HepG2 (cell line): ENCODE measurements around the gene CC2D1A. TPM values are rescaled to one million over a fixed set of nuclear protein-coding genes. Genes with fewer than 3 reads are reported as not detected.

Experiments
- ARID2 ChIP-seq: sonication (generic); formaldehyde crosslinking; IDR thresholded peaks from 2 replicates; pipeline ENCODE4 v1.8.1; 2022; ENCODE audit warnings: mild to moderate bottlenecking, missing genetic modification reagents, borderline replicate concordance
- CBX5 ChIP-seq: sonication (generic); formaldehyde crosslinking; IDR thresholded peaks from 2 replicates; pipeline ENCODE4 v1.4.0; 2020; ENCODE audit warnings: missing genetic modification reagents, borderline replicate concordance
- FOXA3 ChIP-seq: IDR thresholded peaks from 2 replicates; pipeline ENCODE4 v1.6.1; 2016; ENCODE audit warnings: missing genetic modification reagents, missing compliant biosample characterization
- GABPA ChIP-seq, 2 experiments: IDR thresholded peaks; 2 replicates each; pipeline ENCODE4 v1.6.1; 2011 to 2016; ENCODE audit warnings: low read depth in 2 of 2, low read length in 1 of 2, missing biosample characterization in 1 of 2, missing genetic modification characterization in 1 of 2
- HCFC1 ChIP-seq: fragments of 150-350 bp; IDR thresholded peaks from 2 replicates; pipeline ENCODE4 v1.6.1; 2014; ENCODE audit warnings: low read depth, low read length
- IKZF1 ChIP-seq: fragments of 450-650 bp; IDR thresholded peaks from 2 replicates; pipeline ENCODE4 v1.7.1; 2016
- KAT2B ChIP-seq: fragments of 150-350 bp; IDR thresholded peaks from 2 replicates; pipeline ENCODE4 v1.6.1; 2014; ENCODE audit warnings: low read depth, low read length, borderline replicate concordance
- KDM5B ChIP-seq: sonication (generic); formaldehyde crosslinking; IDR thresholded peaks from 2 replicates; pipeline ENCODE4 v1.4.0; 2020; ENCODE audit warnings: missing genetic modification reagents, mild to moderate bottlenecking, borderline replicate concordance
- MAF1 ChIP-seq: sonication (generic); formaldehyde crosslinking; IDR thresholded peaks from 2 replicates; pipeline ENCODE4 v1.5.0; 2020; ENCODE audit warnings: missing genetic modification reagents, borderline replicate concordance
- NFE2 ChIP-seq: sonication (generic); formaldehyde crosslinking; IDR thresholded peaks from 2 replicates; pipeline ENCODE4 v1.4.0; 2020; ENCODE audit warnings: missing genetic modification reagents
- NR2F1 ChIP-seq, 2 experiments: fragments of 450-650 bp in 1 of 2; formaldehyde crosslinking in 1 of 2; IDR thresholded peaks; 2 replicates each; pipeline versions ENCODE4 v1.5.0 to v1.6.1; 2016 to 2020; ENCODE audit warnings: mild to moderate bottlenecking in 1 of 2, missing compliant biosample characterization in 1 of 2, missing genetic modification reagents in 1 of 2, moderate library complexity in 1 of 2
- SOX13 ChIP-seq, 3 experiments: fragments of 450-650 bp in 1 of 3; sonication (generic) in 1 of 3; formaldehyde crosslinking in 1 of 3; IDR thresholded peaks in 2 of 3; conservative IDR thresholded peaks in 1 of 3; 2 replicates each; pipeline versions ENCODE4 v1.5.0 to v1.6.1; 2016 to 2020; ENCODE audit warnings: antibody characterized with exemption in 1 of 3, mild to moderate bottlenecking in 1 of 3, missing compliant biosample characterization in 1 of 3, missing genetic modification reagents in 1 of 3, moderate library complexity in 1 of 3
- TBP ChIP-seq: sonication (generic); formaldehyde crosslinking; IDR thresholded peaks from 2 replicates; pipeline ENCODE4 v1.5.0; 2020; ENCODE audit warnings: missing genetic modification reagents
- TFAP4 ChIP-seq: sonication (generic); IDR thresholded peaks from 2 replicates; pipeline ENCODE4 v1.6.1; 2016; ENCODE audit warnings: low read depth, borderline replicate concordance
- TFDP2 ChIP-seq: sonication (generic); formaldehyde crosslinking; IDR thresholded peaks from 2 replicates; pipeline ENCODE4 v1.4.0; 2020; ENCODE audit warnings: missing genetic modification reagents
- ZBTB39 ChIP-seq: sonication (generic); formaldehyde crosslinking; IDR thresholded peaks from 2 replicates; pipeline ENCODE4 v1.5.0; 2020; ENCODE audit warnings: missing genetic modification reagents
- ZNF326 ChIP-seq: sonication (generic); formaldehyde crosslinking; IDR thresholded peaks from 2 replicates; pipeline ENCODE4 v1.4.0; 2020; ENCODE audit warnings: missing genetic modification reagents, borderline replicate concordance
- ZNF329 ChIP-seq: sonication (generic); formaldehyde crosslinking; IDR thresholded peaks from 2 replicates; pipeline ENCODE4 v1.9.0; 2021; ENCODE audit warnings: low read depth, mild to moderate bottlenecking, missing genetic modification reagents
- ZNF354B ChIP-seq: sonication (generic); formaldehyde crosslinking; IDR thresholded peaks from 2 replicates; pipeline ENCODE4 v1.8.0; 2022; ENCODE audit warnings: mild to moderate bottlenecking, missing genetic modification reagents
- ZNF543 ChIP-seq: sonication (generic); formaldehyde crosslinking; IDR thresholded peaks from 2 replicates; pipeline ENCODE4 v1.4.0; 2020; ENCODE audit warnings: mild to moderate bottlenecking, missing genetic modification reagents
- ZNF777 ChIP-seq: sonication (generic); formaldehyde crosslinking; IDR thresholded peaks from 2 replicates; pipeline ENCODE4 v1.4.0; 2020; ENCODE audit warnings: missing genetic modification reagents
- ZNF850 ChIP-seq: sonication (generic); formaldehyde crosslinking; conservative IDR thresholded peaks from 2 replicates; pipeline ENCODE4 v1.9.0; 2021; ENCODE audit warnings: mild to moderate bottlenecking, missing genetic modification reagents
- polyA plus RNA-seq, 8 experiments: library from polyadenylated mRNA; depleted of rRNA in 3 of 8; stranded (reverse) in 7 of 8; unstranded in 1 of 8; fragments of >200 nt; fragmentation: Illumina TruSeq in 4 of 8; extraction: Trizol in 4 of 8; gene quantifications; 2 replicates each; pipeline versions ENCODE4 v1.2.1 to v1.2.3, GENCODE V29; 2011 to 2016; ENCODE audit warnings: low read depth in 4 of 8, missing spikeins in 1 of 8, mixed read lengths in 1 of 8; ENCODE audit not compliant: insufficient read depth in 1 of 8
- total RNA-seq, 5 experiments: library from RNA; depleted of rRNA; stranded (reverse); fragments of >200 nt; fragmentation: Illumina TruSeq; extraction: Trizol; gene quantifications; 2 replicates each; pipeline ENCODE4 v1.2.3, GENCODE V29; 2016; ENCODE audit warnings: low read depth in 1 of 5
- TF ChIP-seq, protein P1 (sequence below): IDR thresholded peaks from 2 replicates; pipeline ENCODE4 v1.6.1; 2016; ENCODE audit warnings: missing biosample characterization, missing genetic modification reagents, low read depth

CC2D1A gene
- total and polyA plus RNA-seq, 2 of the 13 experiments (the other 11 are each of a cell fraction or from before 2014, with no cell fraction given) = 9.7 to 11.5 TPM

DNA sequence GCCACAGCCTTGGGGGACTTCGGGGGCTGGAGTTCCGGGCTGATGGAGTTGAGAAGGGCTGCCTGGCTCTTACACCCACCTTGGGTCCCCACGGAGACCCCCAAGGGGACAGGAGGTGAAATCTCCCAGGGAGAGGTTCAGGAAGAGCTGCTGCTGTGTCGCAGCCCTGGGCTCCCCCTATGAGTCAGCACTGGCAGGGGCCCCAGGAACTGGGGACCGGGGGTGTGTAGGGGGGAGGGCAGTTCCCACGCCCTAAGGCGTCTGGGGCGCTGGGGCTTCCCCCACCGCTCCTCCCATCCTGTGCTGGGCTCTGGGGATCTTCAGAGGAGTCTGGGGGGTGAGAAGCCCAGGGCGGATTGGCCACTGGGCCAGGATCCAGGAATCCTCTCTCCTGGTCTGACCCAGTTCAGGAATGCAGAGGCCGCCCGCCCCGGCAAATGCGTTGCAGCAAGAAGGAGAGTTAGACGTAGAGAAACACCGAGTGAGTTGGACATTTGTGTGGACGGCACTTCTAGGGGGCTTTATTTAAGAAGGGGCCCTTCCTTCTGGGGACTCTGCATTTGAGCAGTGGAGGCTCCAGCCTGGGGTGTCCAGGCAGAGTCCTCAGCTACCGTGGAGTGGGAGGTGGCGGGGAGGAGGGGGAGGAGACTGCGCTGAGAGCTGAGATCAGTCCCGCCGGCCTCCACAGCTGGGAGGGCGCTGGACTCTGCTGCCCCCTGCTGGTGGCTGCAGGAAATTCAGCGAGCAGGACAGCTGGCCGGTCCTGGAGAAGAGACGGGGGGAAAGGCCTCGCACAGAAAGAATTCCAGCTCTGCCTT, 44.1 kb upstream of the CC2D1A start (continued):
- peak; percentile 78 for TF ChIP-seq ZNF777
- TF ChIP-seq HCFC1 = no peak
- no peak for TF ChIP-seq IKZF1
- no peak for TF ChIP-seq ZNF850 (CRISPR knock-in tag)
- no peak for TF ChIP-seq KAT2B
- no peak for TF ChIP-seq TBP
- TF ChIP-seq ZNF326 (CRISPR knock-in tag) = no peak
- TF ChIP-seq GABPA (IDR thresholded peaks at IDR 0.05; ENCODE audit: low read depth, low read length) = no peak
- 0 out of 2 replicates have a peak, but pooled peaks have one; percentile 28 for TF ChIP-seq GABPA (CRISPR knock-in tag; IDR thresholded peaks at IDR 0.05; ENCODE audit: low read depth)
- TF ChIP-seq TFDP2 (CRISPR knock-in tag) = 0 out of 2 replicates have a peak, but pooled peaks have one; percentile 37
- TF ChIP-seq ZBTB39 = no peak
- peak; percentile 43 for TF ChIP-seq FOXA3
- no peak for TF ChIP-seq NR2F1 (CRISPR knock-in tag; IDR thresholded peaks at IDR 0.05)
- no peak for TF ChIP-seq MAF1 (CRISPR knock-in tag)
- TF ChIP-seq, protein P1, sequence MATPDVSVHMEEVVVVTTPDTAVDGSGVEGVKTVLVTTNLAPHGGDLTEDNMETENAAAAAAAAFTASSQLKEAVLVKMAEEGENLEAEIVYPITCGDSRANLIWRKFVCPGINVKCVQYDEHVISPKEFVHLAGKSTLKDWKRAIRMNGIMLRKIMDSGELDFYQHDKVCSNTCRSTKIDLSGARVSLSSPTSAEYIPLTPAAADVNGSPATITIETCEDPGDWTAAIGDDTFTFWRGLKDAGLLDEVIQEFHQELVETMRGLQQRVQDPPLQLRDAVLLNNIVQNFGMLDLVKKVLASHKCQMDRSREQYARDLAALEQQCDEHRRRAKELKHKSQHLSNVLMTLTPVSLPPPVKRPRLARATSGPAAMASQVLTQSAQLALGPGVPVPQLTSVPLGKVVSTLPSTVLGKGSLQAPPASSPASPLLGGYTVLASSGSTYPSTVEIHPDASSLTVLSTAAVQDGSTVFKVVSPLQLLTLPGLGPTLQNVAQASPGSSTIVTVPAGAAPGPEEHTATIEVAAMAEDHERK (CRISPR knock-in tag) = no peak
- peak; percentile 22; the same call in 1 of the 2 replicates for TF ChIP-seq KDM5B (CRISPR knock-in tag)
- TF ChIP-seq ZNF543 (CRISPR knock-in tag) = peak; percentile 24; the same call in 1 of the 2 replicates
- peak; percentile 42; the same call in 1 of the 2 replicates for TF ChIP-seq NFE2 (CRISPR knock-in tag)
- TF ChIP-seq ARID2 (CRISPR knock-in tag) = 0 out of 2 replicates have a peak, but pooled peaks have one; percentile 28
- no peak for TF ChIP-seq SOX13 (IDR thresholded peaks at IDR 0.05)
- TF ChIP-seq SOX13 (CRISPR knock-in tag; conservative IDR thresholded peaks at IDR 0.05 in 1 of 2, IDR thresholded peaks at IDR 0.05 in 1 of 2) = peak in 1 of 2 experiments; percentile 22; a peak in 1 of 4 replicates
- TF ChIP-seq ZNF354B (CRISPR knock-in tag) = no peak
- peak; percentile 82 for TF ChIP-seq TFAP4
- no peak for TF ChIP-seq ZNF329 (CRISPR knock-in tag)
- peak; percentile 67 for TF ChIP-seq CBX5 (CRISPR knock-in tag)
